GM12874 (cell line): Measurements from ENCODE around the gene POU6F2.

Source experiments
- CTCF ChIP-seq: IDR thresholded peaks from 2 replicates; pipeline ENCODE4 v1.5.1; 2011; ENCODE audit warnings: low read depth, mild to moderate bottlenecking, control low read depth, low read length, moderate library complexity; ENCODE audit not compliant: insufficient read depth

POU6F2 gene

GRCh38 chr7:39085590-39086049, 107.9 kb downstream of the POU6F2 start:
- TF ChIP-seq CTCF, result no peak

- TF ChIP-seq CTCF, result no peak
These were observed 109.1 kb downstream of the POU6F2 start for GRCh38 chr7:39086638-39087360.

GRCh38 chr7:39088730-39089593, 111.3 kb downstream of the POU6F2 start:
- TF ChIP-seq CTCF, result no peak

- TF ChIP-seq CTCF, result no peak
These were observed 113.4 kb downstream of the POU6F2 start for GRCh38 chr7:39091145-39091544.

GRCh38 chr7:39091774-39092173, 114.1 kb downstream of the POU6F2 start:
- no peak for TF ChIP-seq CTCF

- no peak for TF ChIP-seq CTCF
These were observed 117.0 kb downstream of the POU6F2 start for GRCh38 chr7:39094731-39095130.

GRCh38 chr7:39095875-39096619, 118.3 kb downstream of the POU6F2 start:
- TF ChIP-seq CTCF, result no peak
